CD4-positive, alpha-beta T cell treated with Interferon alpha-2 for 1 hour (primary cell): Measurements from ENCODE around the gene RAD21L1.
"Not testable (repeated sequence)": the region's sequence is repeated elsewhere in the genome, so short reads cannot be mapped to it uniquely, and the experiment has no call there.

Source experiments
- DNase-seq, 2 donors: peaks; one replicate each; pipeline ENCODE4 v3.0.0-alpha.2; 2020 to 2022

RAD21L1 gene

DNA sequence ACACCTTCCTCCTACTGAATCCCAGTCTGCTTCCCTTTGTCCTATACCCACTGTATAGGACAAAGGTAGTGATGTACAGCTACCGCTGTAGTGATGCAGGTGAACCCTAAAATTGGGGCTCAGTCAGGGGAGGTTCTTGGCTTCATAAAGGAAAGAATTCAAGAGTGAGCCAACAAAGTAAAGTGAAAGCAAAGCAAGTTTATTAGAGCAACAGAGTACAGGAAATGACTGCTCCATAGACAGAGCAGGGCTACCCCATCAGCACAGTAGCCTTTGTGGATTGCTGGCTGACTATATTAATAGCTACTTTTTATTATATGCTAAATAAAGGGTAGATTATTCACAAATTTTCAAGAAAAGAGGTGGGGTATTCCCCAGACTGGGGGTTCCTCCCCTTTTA is 25.9 kb upstream of the RAD21L1 start:
- no peak for DNase-seq

DNA sequence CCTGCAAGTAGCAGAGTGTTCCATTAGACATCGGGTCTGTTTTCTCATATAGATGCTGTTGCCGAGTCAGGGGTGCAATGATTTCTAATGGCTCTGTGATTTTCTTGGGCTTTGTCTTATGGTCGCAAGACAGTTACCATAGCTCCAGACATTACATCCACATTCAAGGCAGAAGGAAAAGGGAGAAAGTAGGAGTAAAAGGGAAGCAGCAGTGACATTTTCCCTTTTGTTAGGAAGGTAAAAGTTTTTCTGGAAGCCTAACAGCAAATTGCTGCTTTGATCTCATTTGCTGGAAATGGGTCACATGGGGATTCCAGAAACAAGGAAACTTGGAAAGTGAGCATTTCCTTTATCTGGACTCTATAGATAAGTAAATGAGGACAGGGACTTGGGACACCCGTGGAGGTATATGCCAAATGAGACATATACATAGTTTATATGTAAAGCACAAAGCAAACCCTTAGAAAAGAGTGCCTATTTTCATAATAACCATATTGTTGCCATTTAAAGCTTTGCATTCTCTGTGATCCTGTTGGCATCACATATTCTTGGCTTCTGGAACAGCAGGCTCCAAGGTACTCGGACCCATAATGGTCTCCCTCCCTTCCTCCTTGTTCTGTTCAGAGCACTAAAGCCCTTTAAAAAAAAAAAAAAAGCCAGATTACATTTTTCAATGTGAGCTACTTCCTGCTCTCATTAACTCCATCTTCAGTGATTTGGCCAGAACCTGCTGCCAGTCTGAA is 22.9 kb upstream of the RAD21L1 start, which contains the start of gene C20orf202:
C20orf202 (plus strand) TSS at position 693 of the 743 bp plus-strand sequence. CDS start 132 bp downstream, outside the sequence.
- no peak for DNase-seq

DNA sequence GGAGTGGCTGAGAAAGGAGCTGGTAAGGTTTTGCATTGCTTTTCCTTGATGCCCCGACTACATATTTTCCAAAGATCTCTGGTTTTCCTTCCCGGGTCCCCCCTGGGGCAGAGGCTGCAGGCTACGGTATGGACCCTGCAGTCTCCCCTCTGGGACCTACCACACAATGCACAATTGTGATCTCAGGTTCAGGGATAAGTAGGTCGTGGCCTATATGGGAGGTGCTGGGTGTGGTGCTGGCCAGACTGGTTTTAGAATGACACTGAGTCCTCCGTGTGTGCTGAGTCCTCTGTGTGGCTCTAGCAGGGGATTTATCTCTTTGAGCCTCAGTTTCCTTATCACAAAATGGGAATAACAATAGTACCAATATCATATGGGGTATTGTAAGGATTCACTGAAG is 22.2 kb upstream of the RAD21L1 start:
- DNase-seq = no peak

DNA sequence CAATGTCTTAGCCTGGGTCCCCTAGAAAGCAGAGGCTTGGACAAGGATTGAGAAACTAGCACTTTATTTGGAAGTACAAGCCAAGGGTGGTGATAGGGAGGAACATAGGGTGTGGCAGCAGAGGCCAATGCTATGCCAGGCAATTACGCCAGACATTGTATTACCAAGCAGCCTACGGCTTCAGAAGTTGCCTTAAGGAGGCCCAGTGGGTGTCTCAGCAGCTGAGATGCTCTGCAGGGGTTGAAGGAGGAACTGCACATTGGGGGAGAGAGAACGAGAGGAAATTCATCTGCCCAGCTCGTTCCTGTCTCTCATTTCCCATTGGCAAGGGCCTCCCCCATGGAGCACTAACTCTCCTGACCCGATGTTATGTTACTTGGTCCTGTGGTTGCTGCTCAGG is 21.7 kb upstream of the RAD21L1 start:
- no peak for DNase-seq

DNA sequence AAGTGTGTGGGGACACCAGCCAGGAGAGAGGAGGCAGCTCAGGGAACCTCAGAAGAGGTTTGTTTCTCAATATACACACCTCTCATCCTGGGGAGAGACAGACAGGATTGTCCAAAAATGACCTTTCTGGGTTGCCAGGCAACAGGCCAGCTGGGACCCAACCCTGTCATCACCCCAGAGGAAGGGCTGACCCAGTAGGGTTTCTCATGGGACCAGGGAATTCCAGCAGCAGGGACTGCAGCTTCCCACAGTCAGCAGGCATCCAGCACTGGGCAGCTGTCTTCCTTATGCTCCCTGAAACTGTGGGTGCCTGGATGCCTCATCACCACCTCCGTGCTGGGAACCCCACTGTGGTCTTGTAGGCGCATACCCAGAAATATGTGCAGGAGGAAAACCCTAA is 21.3 kb upstream of the RAD21L1 start:
- no peak for DNase-seq

DNA sequence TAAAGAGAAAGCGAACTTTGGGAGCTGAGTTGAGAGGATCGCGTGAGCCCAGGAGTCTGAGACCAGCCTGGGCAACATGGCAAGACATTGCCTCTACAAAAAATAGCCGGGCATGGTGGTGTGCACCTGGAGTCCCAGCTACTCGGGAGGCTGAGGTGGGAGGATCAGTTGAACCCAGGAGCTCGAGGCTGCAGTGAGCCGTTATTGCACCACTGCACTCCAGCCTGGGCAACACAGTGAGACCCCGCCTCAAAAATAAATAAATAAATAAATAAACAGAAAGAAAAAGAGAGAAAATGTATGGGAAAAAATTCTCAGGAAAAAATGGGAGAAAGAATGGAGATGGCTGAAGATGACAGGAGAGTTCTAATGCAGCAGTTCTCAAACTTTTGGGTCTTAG is 20.0 kb upstream of the RAD21L1 start:
- DNase-seq = no peak

DNA sequence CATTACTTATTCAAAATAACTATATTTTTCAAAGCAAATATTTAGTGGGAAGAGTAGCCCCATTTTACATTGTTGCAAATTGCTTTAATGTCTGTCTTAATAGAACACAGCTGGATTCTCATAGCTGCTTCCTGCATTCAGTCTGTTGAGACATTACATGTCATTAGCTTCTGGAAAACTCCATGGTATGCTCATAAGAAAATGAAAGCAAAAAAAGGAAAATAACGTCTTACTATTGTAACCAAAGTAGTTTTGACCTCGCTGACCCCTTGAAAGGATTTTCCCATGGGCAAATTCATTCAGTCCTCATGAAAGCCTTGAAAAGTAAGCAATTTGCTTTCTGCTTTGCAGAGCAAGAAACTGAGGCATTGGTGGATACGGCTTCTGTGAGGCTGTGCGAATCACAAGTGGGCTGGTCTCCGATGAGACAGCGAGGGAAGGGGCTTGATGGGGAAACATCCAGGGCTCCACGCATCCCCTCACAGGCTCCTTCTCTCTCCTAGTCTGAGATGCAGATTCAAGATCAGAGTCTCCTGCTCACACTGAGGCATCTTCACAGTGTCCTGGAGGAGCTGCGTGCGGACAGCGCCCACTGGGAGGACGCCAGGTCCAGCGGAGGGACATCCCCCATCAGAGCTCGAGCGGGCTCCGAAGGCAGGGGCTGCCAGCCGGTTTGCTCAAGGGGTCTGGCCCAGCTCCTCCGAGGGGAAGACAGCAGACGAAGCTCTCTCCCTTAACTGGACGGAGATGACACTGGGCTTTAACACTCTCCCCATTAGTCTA is 19.3 kb upstream of the RAD21L1 start:
- DNase-seq = no peak

DNA sequence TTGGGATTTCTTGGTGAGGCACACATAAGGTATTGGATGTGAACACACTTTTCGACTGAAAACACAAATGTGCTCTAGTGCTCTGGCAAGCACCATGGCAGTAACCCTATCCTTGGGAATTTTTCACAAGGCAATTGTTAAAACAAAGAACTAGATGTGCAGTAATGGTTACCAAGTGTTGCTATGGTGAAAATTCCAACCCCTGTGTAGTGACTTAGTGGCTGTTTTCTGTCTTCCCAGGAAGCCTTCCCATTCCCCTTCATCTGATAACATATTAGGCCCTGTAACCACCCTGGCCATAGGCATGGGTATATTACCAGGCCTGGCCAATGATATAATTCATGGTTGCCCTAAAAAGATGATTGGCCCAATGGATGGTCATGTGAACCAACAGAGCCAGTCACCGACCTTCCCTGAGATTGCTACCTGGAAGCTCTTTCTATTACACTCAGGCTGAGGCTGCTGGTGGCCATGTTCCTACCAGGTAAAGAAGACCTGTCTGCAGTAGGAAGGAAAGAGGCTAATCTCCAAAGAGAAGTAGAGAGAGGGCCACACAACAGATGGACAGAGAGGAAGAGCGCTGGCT is 18.5 kb upstream of the RAD21L1 start:
- DNase-seq = no peak

DNA sequence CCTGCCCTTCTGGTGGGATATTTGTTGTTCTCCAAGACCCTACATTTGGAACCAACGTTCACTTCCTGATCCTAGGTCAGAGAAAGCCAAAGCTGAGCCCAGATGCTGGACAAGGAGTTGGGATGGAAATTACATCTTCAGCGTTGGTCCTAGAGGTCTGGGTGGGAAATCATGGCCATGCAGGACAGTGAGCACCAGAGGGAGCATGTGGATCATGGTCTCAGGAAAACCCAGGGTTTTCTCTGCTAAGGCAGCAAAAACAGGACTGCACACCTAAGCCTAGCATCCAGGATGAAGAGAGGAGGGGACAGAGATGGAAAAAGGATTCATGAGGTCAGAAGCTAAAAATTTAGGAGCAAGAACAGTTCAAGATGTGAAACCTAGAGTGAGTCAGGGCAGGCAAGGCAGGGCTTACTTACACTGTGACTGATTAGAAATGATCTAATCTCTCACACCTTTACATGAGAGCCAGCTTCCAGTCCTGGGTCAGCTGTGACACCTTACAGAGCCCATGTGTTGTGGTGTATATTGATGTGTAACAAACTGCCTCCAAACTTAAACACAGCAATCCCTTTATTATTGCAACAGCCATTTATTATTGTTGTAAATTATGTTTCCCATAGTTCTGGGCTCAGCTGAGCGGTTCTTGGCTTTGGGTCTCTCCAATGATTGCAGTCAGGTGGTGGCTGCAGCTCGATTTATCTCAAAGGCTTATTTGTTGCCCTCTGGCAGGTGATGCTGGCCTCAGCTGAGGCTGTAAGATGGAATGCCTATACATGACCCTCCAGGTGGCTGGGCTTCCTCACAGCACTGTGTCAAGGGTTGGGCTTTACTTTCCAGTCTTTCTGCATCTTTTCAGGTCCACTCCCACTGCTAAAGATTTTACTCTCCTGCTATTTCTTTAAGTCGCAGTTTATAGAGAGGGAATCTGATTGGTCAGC is 16.1 kb upstream of the RAD21L1 start:
- no peak for DNase-seq

DNA sequence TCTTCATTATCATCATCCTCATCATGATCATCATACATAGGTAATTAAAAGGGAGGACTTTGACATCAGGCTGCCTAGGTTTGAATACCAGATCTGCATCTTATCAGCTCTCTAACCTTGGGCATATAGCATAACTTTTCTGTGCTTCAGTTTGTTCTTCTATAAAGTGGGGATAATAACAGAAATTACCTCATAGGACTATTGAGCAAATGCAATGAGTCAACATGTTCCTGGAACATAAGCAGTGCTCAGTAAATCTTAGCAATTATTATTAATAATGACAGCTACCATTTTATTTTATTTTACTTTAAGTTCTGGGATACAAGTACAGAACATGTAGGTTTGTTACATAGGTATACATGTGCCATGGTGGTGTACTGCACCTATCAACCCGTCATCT is 15.3 kb upstream of the RAD21L1 start:
- no peak for DNase-seq

DNA sequence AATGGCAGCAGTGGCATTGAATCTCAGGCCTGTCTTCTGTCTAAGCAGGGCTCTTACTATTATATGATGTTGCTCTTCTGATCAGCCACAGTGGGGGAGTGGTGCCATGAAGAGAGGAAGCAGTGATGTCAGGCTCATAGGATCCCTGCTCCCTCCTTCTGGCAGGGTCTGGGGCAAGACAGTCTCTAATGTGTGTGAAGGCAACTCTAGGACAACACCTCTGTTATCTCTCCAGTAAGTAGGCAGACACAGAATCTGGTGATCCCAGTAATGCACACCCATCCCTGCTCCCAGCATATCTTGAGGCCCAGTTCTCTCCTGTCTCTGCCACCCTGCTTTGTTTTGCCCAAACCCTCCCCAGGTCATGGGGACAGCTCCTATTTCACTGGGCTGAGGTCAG is 13.8 kb upstream of the RAD21L1 start:
- DNase-seq = no peak

DNA sequence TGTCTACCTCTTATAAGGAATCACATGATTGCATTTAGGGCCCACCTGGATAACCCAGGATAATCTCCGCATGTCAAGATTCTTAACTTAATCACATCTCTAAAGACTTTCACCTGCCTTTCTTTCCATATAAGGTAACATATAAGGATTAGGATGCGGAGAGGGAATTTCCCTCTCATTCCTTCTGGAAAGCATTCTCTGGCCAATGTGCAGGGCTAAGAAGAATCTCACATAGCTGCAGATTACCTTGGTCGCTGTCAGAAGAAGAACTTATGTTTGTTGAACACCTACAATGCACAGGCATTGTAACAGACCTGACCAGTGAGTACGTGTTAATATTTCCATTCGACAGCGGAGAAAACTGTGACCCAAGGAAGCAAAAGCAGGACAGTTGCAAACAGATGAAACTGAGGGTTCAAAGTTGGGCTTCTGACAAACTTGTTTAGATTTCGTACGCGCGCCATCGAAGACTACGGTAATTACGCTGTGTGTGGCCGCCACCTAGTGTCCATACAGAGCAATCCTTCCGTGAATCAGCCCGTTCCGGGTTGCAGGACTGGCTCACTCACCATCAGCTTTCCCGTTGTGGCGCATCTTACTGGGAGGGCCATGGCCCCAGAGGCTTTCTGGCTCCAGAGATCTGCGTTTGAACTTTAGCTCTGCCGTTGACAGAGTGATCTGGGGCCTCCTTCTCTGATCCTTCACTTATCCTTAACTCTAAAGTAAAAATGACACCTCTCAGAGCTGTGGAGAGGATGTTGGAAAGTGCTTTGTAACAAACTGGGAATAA is 13.0 kb upstream of the RAD21L1 start:
- peak; percentile 61 to 72 for DNase-seq

DNA sequence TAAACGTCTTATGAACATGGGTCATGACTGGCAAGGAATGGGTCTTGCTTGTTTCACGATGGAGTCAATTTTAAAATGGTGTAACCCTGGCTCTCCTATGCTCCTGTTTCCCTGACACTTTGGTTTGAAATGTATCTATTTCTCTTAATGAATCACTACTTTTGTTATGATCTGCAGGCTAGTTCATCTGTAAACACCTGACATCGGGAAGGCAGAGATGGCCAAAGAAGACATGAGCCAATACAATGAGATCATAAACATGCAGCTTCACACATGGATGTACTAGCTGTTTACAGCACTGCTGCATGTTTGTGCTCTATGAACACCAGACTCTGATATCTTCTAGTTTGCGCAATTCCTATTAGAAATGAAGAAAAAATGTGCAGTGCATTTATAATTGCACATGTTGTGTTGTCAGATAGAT is 11.0 kb upstream of the RAD21L1 start:
- DNase-seq = no peak

DNA sequence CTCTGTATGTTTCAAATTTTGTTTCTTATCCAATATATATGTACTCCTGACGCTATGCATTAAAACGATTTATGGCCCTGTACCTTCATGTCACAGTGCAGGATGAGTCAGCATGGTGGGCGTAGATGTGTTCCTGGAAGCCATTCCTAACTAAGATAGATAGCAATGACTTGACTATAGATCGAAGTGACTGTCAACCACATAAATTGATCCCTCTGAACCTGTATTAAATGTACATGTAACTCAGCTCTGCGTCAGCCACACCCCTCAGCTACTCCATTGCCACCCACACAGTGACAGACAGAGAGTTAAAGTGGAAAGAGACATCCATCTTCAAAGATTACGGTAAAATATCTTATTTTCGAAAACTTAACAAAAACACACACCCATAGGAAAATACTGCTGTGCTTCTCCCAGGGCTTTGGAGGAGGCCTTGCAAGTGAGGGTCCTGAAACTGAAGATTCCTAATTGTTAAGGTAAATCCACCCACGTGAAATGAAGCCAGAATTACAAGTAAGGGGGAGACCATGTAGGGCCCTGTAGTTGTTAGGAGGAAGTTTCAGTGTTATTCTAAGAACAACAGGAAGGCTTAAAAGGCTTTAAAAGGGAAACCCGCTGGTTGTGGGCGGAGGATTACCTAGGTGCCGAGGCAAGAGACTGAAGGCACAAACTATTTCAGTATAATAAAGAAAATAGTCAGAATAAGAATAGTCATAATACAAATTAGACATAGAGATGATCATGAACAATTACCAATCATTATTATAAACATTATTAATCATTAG is 10.3 kb upstream of the RAD21L1 start:
- DNase-seq = peak in 1 of 2 donors; percentile 38

DNA sequence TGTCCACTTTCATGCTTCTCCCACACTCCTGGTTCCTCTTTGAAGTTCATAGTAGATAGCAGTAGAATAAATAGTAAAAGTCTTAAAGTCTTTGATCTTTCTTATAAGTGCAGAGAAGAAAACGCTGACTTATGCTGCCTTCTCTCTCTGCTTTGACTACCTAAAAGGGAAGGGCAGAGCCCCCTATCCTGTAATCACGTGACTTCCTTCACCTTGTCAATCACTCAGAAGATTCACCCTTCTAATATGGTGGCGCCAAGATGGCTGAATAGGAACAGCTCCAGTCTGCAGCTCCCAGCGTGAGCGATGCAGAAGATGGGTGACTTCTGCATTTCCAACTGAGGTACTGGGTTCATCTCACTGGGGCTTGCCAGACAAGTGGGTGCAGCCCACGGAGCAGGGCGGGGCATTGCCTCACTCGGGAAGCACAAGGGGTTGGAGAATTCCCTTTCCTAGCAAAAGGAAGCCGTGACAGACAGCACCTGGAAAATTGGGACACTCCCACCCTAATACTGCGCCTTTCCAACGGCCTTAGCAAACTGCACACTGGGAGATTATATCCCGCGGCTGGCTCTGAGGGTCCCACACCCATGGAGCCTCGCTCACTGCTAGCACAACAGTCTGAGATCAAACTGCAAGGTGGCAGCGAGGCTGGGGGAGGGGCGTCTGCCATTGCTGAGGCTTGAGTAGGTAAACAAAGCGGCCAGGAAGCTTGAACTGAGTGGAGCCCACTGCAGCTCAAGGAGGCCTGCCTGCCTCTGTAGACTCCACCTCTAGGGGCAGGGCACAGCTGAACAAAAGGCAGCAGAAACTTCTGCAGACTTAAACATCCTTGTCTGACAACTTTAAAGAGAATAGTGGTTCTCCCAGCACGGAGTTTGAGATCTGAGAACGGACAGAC is 9.1 kb upstream of the RAD21L1 start:
- DNase-seq = not testable (repeated sequence)

DNA sequence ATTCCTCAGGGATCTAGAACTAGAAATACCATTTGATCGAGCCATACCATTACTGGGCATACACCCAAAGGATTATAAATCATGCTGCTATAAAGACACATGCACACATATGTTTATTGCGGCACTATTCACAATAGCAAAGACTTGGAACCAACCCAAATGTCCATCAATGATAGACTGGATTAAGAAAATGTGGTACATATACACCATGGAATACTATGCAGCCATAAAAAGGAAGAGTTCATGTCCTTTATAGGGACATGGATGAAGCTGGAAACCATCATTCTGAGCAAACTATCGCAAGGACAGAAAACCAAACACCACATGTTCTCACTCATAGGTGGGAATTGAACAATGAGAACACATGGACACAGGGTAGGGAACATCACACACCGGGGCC is 3.1 kb upstream of the RAD21L1 start:
- not testable (repeated sequence) for DNase-seq

DNA sequence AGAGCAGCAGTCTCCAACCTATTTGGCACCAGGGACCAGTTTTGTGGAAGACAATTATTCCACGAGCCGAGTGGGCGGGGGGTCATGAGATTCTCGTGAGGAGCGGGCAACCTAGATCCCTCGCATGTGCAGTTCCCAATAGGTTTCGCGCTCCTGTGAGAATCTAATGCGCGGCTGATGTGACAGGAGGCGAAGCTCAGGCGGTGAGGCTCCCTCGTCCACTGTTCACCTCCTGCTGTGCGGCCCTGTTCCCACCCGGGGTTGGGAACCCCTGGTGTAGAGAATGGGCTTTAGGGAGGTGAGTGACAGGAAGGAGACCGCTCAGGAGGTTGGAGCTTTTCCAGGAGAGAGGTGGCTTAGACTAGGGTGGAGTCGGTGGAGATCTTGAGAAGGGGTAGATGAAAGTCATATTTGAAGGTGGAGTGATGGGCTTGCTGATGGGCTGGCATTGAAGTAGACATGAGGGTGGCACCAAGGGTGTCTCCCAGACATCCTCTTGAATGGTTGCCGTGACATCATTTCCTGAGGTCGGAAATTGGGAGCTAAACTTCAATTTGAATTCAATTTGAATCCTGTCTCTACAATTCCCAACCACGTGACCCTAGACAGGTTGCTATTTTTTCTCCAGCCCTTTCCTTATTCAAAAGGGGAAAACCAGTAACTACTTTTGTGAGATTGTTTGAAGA is 1.5 kb upstream of the RAD21L1 start:
- no peak for DNase-seq

DNA sequence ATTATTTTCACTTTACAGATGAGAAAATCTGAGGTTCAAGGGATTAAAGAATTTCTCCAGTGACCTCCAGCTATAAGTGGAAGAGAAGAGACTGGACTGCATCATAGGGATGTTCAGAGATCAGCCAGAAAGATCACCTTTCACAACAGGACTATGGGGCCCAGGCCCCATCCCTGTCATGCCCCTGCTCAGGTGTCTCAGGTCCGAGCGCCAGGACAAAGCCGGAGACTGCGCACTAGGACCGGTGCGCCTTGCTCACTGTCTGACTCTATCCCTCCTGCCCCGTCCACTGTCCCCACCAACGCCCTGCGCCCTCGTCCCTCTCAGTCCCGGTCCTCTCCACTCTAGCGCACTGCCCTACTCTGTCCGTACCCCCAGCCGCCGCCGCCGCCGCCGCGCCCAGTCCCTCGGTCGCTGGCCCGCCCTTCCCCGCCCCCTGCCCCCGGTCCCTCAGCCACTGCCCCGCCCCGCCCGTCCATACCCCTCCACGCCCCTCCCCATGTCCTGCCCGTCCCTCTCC is 521 bp upstream of the RAD21L1 start:
- DNase-seq = no peak

DNA sequence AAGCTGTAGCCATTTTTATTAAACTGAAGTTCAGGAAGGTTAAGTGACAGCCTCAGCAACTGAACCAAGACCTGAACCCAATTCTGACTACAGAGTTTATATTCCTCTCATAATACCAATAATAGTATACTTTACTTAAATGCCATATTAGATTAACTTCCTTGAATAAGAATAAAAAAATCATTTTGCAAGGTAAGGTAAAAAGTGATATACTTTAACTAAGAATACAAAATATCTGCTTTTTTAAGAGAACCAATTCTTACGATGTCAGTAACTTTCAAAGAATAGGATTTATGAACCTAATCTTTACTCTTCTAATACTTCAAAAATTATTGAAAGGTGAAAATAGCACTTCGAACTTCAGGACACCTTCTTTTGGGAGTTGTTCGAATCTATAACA is 3.7 kb downstream of the RAD21L1 start:
- DNase-seq = no peak
